HepG2 (cell line): ENCODE data around the gene SYCP2L.

Source experiments
- ARID2 ChIP-seq: sonication (generic); formaldehyde crosslinking; IDR thresholded peaks from 2 replicates; pipeline ENCODE4 v1.8.1; 2022; ENCODE audit warnings: mild to moderate bottlenecking, missing genetic modification reagents, borderline replicate concordance
- ATF2 ChIP-seq: sonication (generic); formaldehyde crosslinking; IDR thresholded peaks from 2 replicates; pipeline ENCODE4 v1.4.0; 2020; ENCODE audit warnings: missing genetic modification reagents
- E2F5 ChIP-seq: sonication (generic); formaldehyde crosslinking; conservative IDR thresholded peaks from 2 replicates; pipeline ENCODE4 v1.4.0; 2020; ENCODE audit warnings: missing genetic modification reagents
- IRF1 ChIP-seq: sonication (generic); formaldehyde crosslinking; IDR thresholded peaks from 2 replicates; pipeline ENCODE4 v1.4.0; 2020; ENCODE audit warnings: low read depth, mild to moderate bottlenecking, missing genetic modification reagents
- KDM5A ChIP-seq: fragments of 200-600 bp; sonication (generic); IDR thresholded peaks from 2 replicates; pipeline ENCODE4 v1.7.0; 2018; ENCODE audit warnings: antibody characterized with exemption, mild to moderate bottlenecking, low read length, borderline replicate concordance
- KDM6A ChIP-seq: IDR thresholded peaks from 2 replicates; pipeline ENCODE4 v1.6.1; 2016; ENCODE audit warnings: low read depth
- POLR2A ChIP-seq, 2 experiments: IDR thresholded peaks; 2 replicates each; pipeline ENCODE4 v1.6.1; 2011; ENCODE audit warnings: low read depth in 2 of 2, low read length in 2 of 2, mild to moderate bottlenecking in 1 of 2, moderate library complexity in 1 of 2; ENCODE audit not compliant: insufficient read depth in 1 of 2
- RAD21 ChIP-seq: fragments of 450-650 bp; formaldehyde crosslinking; IDR thresholded peaks from 2 replicates; pipeline ENCODE4 v1.5.0; 2020; ENCODE audit warnings: mild to moderate bottlenecking
- TCF7L2 ChIP-seq: IDR thresholded peaks from 2 replicates; pipeline ENCODE4 v1.6.1; 2011; ENCODE audit warnings: mild to moderate bottlenecking, low read depth, low read length, moderate library complexity
- ZFX ChIP-seq: sonication (generic); formaldehyde crosslinking; IDR thresholded peaks from 2 replicates; pipeline ENCODE4 v1.4.0; 2020; ENCODE audit warnings: mild to moderate bottlenecking, low read depth, missing genetic modification reagents, moderate library complexity
- TF ChIP-seq, protein P1 (sequence below): sonication (generic); formaldehyde crosslinking; IDR thresholded peaks from 2 replicates; pipeline ENCODE4 v1.9.0; 2021; ENCODE audit warnings: missing genetic modification reagents, borderline replicate concordance
- TF ChIP-seq, protein P2 (sequence below): sonication (generic); formaldehyde crosslinking; IDR thresholded peaks from 2 replicates; pipeline ENCODE4 v1.4.0; 2020; ENCODE audit warnings: mild to moderate bottlenecking, low read depth, missing genetic modification reagents
- TF ChIP-seq, protein P3 (sequence below): sonication (generic); formaldehyde crosslinking; IDR thresholded peaks from 2 replicates; pipeline ENCODE4 v1.5.0; 2020; ENCODE audit warnings: mild to moderate bottlenecking, missing genetic modification reagents
- TF ChIP-seq, protein P4 (sequence below): sonication (generic); formaldehyde crosslinking; IDR thresholded peaks from 2 replicates; pipeline ENCODE4 v1.5.0; 2020; ENCODE audit warnings: mild to moderate bottlenecking, missing genetic modification reagents, moderate library complexity

GRCh38 chr6:11009353-11009752 is 122.5 kb downstream of the SYCP2L start:
- TF ChIP-seq ATF2 (no peak), KDM5A (no peak), ARID2 (no peak), E2F5 (CRISPR knock-in tag) (no peak), IRF1 (CRISPR knock-in tag) (no peak), POLR2A (IDR thresholded peaks at IDR 0.05; ENCODE audit: insufficient read depth in 1 of 2, low read depth in 2 of 2, low read length in 2 of 2) (0 out of 4 replicates have a peak, but pooled peaks of 1 of the 2 experiments have one; percentile 31), KDM6A (no peak), TCF7L2 (no peak), ZFX (CRISPR knock-in tag) (no peak), RAD21 (CRISPR knock-in tag) (no peak)
- TF ChIP-seq, protein P1, sequence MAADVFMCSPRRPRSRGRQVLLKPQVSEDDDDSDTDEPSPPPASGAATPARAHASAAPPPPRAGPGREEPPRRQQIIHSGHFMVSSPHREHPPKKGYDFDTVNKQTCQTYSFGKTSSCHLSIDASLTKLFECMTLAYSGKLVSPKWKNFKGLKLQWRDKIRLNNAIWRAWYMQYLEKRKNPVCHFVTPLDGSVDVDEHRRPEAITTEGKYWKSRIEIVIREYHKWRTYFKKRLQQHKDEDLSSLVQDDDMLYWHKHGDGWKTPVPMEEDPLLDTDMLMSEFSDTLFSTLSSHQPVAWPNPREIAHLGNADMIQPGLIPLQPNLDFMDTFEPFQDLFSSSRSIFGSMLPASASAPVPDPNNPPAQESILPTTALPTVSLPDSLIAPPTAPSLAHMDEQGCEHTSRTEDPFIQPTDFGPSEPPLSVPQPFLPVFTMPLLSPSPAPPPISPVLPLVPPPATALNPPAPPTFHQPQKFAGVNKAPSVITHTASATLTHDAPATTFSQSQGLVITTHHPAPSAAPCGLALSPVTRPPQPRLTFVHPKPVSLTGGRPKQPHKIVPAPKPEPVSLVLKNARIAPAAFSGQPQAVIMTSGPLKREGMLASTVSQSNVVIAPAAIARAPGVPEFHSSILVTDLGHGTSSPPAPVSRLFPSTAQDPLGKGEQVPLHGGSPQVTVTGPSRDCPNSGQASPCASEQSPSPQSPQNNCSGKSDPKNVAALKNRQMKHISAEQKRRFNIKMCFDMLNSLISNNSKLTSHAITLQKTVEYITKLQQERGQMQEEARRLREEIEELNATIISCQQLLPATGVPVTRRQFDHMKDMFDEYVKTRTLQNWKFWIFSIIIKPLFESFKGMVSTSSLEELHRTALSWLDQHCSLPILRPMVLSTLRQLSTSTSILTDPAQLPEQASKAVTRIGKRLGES (CRISPR knock-in tag): no peak
- TF ChIP-seq, protein P2, sequence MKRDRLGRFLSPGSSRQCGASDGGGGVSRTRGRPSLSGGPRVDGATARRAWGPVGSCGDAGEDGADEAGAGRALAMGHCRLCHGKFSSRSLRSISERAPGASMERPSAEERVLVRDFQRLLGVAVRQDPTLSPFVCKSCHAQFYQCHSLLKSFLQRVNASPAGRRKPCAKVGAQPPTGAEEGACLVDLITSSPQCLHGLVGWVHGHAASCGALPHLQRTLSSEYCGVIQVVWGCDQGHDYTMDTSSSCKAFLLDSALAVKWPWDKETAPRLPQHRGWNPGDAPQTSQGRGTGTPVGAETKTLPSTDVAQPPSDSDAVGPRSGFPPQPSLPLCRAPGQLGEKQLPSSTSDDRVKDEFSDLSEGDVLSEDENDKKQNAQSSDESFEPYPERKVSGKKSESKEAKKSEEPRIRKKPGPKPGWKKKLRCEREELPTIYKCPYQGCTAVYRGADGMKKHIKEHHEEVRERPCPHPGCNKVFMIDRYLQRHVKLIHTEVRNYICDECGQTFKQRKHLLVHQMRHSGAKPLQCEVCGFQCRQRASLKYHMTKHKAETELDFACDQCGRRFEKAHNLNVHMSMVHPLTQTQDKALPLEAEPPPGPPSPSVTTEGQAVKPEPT: no peak
- TF ChIP-seq, protein P3, sequence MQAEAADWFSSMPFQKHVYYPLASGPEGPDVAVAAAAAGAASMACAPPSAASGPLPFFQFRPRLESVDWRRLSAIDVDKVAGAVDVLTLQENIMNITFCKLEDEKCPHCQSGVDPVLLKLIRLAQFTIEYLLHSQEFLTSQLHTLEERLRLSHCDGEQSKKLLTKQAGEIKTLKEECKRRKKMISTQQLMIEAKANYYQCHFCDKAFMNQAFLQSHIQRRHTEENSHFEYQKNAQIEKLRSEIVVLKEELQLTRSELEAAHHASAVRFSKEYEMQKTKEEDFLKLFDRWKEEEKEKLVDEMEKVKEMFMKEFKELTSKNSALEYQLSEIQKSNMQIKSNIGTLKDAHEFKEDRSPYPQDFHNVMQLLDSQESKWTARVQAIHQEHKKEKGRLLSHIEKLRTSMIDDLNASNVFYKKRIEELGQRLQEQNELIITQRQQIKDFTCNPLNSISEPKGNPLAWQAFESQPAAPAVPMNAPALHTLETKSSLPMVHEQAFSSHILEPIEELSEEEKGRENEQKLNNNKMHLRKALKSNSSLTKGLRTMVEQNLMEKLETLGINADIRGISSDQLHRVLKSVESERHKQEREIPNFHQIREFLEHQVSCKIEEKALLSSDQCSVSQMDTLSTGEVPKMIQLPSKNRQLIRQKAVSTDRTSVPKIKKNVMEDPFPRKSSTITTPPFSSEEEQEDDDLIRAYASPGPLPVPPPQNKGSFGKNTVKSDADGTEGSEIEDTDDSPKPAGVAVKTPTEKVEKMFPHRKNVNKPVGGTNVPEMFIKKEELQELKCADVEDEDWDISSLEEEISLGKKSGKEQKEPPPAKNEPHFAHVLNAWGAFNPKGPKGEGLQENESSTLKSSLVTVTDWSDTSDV (CRISPR knock-in tag): no peak
- TF ChIP-seq, protein P4, sequence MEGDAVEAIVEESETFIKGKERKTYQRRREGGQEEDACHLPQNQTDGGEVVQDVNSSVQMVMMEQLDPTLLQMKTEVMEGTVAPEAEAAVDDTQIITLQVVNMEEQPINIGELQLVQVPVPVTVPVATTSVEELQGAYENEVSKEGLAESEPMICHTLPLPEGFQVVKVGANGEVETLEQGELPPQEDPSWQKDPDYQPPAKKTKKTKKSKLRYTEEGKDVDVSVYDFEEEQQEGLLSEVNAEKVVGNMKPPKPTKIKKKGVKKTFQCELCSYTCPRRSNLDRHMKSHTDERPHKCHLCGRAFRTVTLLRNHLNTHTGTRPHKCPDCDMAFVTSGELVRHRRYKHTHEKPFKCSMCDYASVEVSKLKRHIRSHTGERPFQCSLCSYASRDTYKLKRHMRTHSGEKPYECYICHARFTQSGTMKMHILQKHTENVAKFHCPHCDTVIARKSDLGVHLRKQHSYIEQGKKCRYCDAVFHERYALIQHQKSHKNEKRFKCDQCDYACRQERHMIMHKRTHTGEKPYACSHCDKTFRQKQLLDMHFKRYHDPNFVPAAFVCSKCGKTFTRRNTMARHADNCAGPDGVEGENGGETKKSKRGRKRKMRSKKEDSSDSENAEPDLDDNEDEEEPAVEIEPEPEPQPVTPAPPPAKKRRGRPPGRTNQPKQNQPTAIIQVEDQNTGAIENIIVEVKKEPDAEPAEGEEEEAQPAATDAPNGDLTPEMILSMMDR: no peak
